M059J (cell line): ENCODE measurements around the gene ANKUB1. TPM values are rescaled to one million over a fixed set of nuclear protein-coding genes. Genes with fewer than 3 reads are reported as not detected.
"Not testable (repeated sequence)": the region's sequence is repeated elsewhere in the genome, so short reads cannot be mapped to it uniquely, and the experiment has no call there.

Experiments
- DNase-seq: peaks from one replicate; pipeline ENCODE4 v3.0.0-alpha.2; 2012; ENCODE audit warnings: low read depth
- total RNA-seq: library from RNA; depleted of rRNA; stranded (reverse); fragments of >200 nt; shearing (Covaris generic); gene quantifications from 2 replicates; pipeline ENCODE4 v1.2.3, GENCODE V29; 2014; rRNA removed

Gene ANKUB1
- not detected in 2 replicates for total RNA-seq

- DNase-seq = peak; percentile 35
Observed at GRCh38 chr3:149792452-149793270, at the start of gene ANKUB1. Gene ANKUB1 (minus strand): TSS chr3:149792554. CDS start chr3:149792366, 188 bp downstream.

GRCh38 chr3:149839896-149840295 lies 47.5 kb upstream of the ANKUB1 start:
- DNase-seq = peak; percentile 17

DNA sequence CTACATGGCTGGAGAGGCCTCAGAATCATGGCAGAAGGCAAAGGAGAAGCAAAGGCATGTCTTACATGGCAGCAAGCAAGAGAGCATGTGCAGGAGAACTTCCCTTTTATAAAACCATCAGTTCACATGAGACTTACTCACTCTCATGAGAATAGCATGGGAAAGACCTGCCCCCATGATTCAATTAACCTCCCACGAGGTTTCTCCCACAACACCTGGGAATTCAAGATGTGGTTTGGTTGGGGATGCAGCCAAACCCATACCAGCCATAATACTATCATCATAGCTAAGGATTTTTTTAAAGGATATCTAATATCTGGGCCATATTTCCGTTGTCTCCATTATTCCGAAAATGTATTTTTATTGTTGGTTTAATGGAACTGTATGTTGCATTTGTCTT lies 47.1 kb upstream of the ANKUB1 start:
- peak; percentile 41 for DNase-seq

- not testable (repeated sequence) for DNase-seq
Observed at GRCh38 chr3:149838491-149838890, 46.1 kb upstream of the ANKUB1 start.

GRCh38 chr3:149833241-149833640 lies 40.9 kb upstream of the ANKUB1 start:
- no peak for DNase-seq

- DNase-seq = peak; percentile 27
Observed at GRCh38 chr3:149832086-149832485, 39.7 kb upstream of the ANKUB1 start.

GRCh38 chr3:149831321-149831720 lies 39.0 kb upstream of the ANKUB1 start:
- no peak for DNase-seq

DNA sequence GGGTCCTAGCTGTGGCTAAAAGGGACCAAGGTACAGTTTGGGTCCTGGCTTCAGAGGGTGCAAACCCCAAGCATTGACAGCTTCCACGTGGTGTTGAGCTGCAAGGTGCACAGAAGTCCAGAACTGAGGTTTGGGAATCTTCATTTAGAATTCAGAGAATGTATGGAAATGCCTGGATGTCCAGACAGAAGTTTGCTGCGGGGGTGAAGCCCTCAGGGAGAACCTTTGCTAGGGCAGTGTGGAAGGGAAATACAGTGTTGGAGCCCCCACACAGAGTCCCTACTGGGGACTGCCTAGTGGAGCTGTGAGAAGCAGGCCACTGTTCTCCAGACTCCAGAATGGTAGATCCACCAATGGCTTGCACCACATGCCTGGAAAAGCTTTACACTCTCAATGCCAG lies 38.5 kb upstream of the ANKUB1 start:
- no peak for DNase-seq

DNA sequence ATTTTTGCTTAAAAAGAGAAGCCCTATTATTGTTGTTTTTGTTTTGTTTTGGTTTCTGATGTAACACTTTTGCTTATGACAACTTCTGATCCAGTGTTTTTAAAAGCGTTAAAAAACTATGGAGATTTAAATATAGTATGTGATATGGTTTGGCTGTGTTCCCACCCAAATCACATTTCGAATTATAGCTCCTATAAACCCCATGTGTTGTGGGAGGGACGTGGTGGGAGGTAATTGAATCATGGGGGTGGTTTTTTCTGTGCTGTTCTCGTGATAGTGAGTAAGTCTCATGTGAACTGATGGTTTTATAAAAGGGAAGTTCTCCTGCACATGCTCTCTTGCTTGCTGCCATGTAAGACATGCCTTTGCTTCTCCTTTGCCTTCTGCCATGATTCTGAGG lies 37.3 kb upstream of the ANKUB1 start:
- not testable (repeated sequence) for DNase-seq

DNA sequence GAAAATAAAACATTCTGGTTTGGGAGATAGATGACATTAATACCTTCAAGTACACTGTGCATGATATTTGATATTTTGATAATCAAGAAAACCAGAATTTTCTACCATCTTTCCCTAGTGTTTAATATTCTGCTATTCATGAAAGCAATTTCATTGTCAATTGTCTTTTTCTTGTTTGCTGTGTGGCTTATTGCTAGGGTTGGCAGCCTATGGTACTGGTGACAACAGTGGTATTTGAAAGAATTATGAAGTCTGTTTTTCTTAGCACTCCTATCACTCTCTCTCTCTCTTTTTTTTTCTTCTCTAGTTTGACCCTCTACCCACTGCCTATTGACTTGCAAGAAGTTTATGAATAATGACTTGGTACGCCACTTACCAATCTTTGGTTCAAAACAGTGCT lies 36.0 kb upstream of the ANKUB1 start:
- DNase-seq = no peak

GRCh38 chr3:149826636-149827035 lies 34.3 kb upstream of the ANKUB1 start:
- no peak for DNase-seq

DNA sequence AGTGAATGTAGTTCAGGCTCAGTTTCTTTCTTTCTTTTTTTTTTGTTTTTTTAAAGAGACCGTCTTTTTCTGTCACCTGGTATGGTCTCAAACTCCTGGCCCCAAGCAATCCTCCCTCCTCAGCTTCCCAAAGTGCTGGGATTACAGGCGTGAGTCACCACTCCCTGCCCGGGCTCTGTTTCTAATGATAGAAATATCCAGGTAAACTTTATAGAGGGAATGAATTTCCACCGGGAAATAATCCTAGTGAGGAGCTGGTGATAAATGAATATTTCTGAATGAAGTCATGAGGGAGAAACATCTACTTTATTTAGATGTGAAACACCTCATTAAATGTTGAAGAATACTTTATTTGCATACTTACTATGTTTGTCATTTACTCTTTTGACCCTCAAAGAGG lies 27.8 kb upstream of the ANKUB1 start:
- peak; percentile 78 for DNase-seq

GRCh38 chr3:149819432-149819831 lies 27.1 kb upstream of the ANKUB1 start:
- DNase-seq = peak; percentile 9

- peak; percentile 22 for DNase-seq
Observed at GRCh38 chr3:149816986-149817385, 24.6 kb upstream of the ANKUB1 start.

- DNase-seq = no peak
Observed at GRCh38 chr3:149816311-149816710, 24.0 kb upstream of the ANKUB1 start.

- DNase-seq = no peak
Observed at GRCh38 chr3:149815728-149816127, 23.4 kb upstream of the ANKUB1 start.

DNA sequence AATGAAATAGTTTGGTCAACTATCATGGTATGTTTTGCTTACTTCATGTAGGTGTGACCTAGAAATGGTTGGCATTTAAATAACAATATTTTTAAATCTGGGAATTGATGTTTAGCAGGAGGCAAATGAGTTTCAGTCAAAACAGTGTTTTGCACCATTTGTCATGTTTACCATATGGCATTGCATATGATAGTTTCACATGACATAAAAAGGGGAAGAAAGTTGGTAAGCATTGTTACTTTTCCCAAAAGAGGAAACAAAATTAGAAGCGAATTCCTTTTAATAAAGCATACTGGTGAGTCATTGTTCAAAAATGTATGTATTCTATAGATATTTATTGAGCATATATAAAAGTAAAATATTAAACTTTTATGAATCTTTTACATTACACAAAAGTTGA lies 23.0 kb upstream of the ANKUB1 start:
- no peak for DNase-seq

DNA sequence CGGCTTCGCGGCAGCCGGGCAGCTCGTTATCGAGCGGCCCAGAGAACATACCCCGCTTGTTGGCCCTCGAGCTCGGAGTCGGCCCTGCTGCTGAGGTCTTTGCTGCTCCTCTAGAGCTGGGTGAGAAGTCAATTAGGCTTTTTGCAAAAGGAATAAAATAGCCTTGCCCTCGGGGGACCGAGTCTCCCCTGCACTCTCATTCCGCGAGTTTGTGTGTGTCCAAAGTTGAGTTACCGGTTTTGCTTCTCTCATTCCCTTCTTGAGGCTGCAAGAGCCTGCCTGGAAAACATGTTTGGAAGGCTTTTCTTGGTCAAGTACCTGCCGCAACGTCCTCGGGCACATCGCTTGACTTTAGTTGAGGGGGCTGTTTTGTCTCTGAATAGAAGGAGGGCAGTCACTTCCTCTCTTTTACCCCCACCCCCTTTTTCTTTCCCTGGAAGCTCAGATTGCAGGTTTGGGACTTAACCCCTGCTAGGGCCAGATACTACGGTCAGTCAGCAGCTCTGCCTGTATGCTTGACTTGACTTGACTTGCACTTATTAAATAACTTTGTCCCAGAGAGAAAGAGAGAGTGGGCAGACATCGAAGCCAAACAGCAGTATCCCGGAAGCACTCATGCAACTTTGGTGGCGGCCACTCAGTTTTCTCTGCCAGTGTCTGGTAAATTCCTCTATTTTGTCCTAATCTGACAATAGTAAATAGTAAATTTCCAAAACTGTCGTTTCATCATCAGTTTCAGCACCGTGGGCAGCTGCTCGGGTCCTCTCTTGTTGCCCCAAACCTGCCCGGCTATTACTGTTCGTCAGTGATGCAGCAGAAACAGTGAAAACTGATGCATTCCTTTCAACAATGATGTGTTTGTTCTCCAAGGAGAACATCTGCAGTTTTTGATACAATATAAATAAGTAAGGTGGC lies 21.3 kb upstream of the ANKUB1 start:
- DNase-seq = peak; percentile 67

DNA sequence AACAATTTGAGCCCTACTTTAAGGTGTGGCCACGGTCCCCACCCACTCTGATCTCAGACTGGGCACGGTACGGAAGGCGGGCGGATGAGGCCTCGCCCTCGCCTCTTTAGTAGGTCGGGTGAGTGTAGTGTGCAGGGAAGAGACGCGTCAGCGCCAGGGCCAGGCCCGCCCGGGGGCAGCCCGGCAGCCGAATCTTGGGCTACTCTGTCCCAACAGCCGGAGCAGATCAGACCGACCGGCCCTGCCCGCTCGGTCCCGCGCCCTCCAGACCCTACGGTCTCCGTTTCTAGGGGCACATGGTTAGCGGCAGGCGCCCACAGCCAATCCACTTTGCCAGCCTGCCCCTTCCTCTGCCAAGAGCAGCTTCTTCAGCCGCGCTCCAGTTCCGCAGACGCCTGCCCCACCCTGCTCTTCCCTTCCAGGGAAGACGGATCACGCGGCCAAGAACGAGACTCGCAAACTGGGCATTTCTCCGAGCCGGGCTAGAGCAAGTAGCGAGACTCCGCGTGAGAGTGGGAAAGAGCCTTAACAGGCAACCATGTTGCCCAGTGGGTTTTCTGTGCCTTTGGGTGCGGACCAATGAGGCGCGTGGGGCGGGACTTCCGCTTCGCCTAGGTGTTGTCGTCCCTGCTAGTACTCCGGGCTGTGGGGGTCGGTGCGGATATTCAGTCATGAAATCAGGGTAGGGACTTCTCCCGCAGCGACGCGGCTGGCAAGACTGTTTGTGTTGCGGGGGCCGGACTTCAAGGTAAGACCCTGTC lies 20.4 kb upstream of the ANKUB1 start, which contains the start of gene RNF13:
Gene RNF13 (plus strand): TSS at position 610 of the 761 bp plus-strand sequence. CDS start 32,812 bp downstream, outside the sequence.
- peak; percentile 98 for DNase-seq

DNA sequence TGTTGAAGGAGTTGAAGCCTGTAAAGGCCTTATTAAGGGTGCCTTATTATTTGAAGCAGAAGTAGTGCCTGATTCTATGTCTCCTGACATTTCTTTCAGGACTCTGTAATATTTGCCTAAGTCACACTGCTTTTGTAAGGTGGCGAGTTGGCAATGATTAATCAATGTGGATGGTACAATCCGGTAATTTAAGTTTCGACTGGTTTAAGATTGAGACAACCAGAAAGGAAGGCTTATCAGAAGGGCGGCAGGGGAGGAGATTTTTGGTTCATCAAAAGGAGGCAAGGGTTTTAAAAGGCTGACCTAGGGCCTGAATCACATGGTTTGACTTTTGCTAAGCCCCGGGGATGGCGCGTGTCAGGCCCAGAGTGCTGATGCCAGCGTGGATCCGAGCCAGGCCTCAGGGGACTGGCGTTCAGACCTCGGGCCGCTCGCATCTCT lies 19.8 kb upstream of the ANKUB1 start:
- no peak for DNase-seq

DNA sequence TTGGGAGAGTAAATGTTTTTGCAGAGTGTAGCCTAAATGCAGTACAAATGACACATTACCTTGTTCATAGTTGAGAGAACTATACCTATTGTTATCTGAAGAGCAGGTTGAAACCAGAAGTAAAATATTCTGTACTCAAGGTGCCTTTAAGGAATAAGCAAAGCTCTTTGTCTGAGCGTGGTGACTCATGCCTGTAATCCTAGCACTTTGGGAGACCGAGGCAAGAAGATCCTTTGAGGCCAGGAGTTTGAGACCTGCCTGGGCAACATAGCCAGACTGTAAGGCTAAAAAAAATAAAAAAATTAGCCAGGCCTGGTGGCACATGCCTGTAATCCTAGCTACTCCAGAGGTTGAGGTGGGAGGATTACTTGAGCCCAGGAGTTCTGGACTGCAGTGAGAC lies 18.5 kb upstream of the ANKUB1 start:
- DNase-seq = no peak

DNA sequence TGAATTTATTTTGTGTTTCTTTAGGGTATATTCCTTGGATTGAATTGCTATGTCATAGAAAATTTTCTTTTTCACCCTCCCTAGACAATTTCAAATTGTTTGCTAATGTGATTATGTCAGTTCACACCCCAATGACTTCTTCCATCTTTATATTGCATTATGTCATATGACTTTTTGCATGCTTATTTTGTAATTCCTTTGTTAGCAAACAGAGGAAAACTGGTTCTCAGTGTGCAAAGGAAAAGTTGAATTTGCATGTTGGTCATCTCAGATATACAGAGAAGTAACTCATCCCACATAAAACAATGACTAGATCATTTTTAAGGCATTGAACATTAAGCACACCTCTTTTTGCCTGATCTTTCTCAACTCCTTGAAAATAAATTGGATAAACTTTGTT lies 17.3 kb upstream of the ANKUB1 start:
- no peak for DNase-seq
